Stomach (tissue), 9 donors: Measurements from ENCODE around the gene ING1. TPM values are rescaled to one million over a fixed set of nuclear protein-coding genes. Genes with fewer than 3 reads are reported as not detected.
"Not testable (repeated sequence)": the region's sequence is repeated elsewhere in the genome, so short reads cannot be mapped to it uniquely, and the experiment has no call there.

Source experiments
- DNase-seq, 2 donors: peaks; one replicate each; pipeline versions ENCODE4 v3.0.0 to v3.0.0-alpha.2; 2013 to 2019
- H3K27ac ChIP-seq, 5 donors: fragments of 200-600 bp in 4 of 5; sonication (generic) in 4 of 5; one replicate each; pipeline ENCODE4 v1.5.1; 2013 to 2019; ENCODE audit warnings: mild to moderate bottlenecking in 1 of 5, moderate library complexity in 1 of 5
- H3K27me3 ChIP-seq, 3 donors: fragments of 200-600 bp; sonication (generic); one replicate each; pipeline ENCODE4 v1.5.1; 2017 to 2019; ENCODE audit warnings: mixed run types in 1 of 3
- H3K36me3 ChIP-seq, 4 donors: fragments of 200-600 bp; sonication (generic); 1 replicate in 3 of 4; 2 replicates in 1 of 4; pipeline ENCODE4 v1.5.1; 2016 to 2019
- H3K4me1 ChIP-seq, 4 donors: fragments of 200-600 bp; sonication (generic); one replicate each; pipeline ENCODE4 v1.5.1; 2016 to 2019
- H3K4me3 ChIP-seq, 4 donors: fragments of 200-600 bp; sonication (generic) in 3 of 4; one replicate each; pipeline ENCODE4 v1.5.1; 2016 to 2019; ENCODE audit warnings: mild to moderate bottlenecking in 1 of 4
- H3K9me3 ChIP-seq, 4 donors: fragments of 200-600 bp; sonication (generic); one replicate each; pipeline ENCODE4 v1.5.1; 2016 to 2019
- EP300 ChIP-seq: sonication (generic); formaldehyde crosslinking; IDR thresholded peaks from one replicate; pipeline ENCODE4 v1.6.1; 2017; ENCODE audit warnings: antibody characterized with exemption
- POLR2A ChIP-seq, 4 donors: fragments of 450-650 bp; IDR thresholded peaks; one replicate each; pipeline ENCODE4 v1.6.1; 2016; ENCODE audit warnings: antibody characterized with exemption in 4 of 4, control low read depth in 2 of 4, mild to moderate bottlenecking in 1 of 4, moderate library complexity in 1 of 4
- POLR2AphosphoS5 ChIP-seq, 3 donors: sonication (generic); formaldehyde crosslinking; IDR thresholded peaks; one replicate each; pipeline ENCODE4 v1.6.1; 2016; ENCODE audit warnings: antibody characterized with exemption in 3 of 3
- WGBS, 5 donors: extraction: QIAGEN DNeasy Blood & Tissue Kit in 3 of 5; methylation state at CpG; one replicate each; pipeline versions ENCODE4 v1.1.5 to v1.1.7; 2013 to 2018; 5-methylcytosine and 5-hydroxymethylcytosine counted together
- intact Hi-C: fragments of 100-400 bp; cut with DNase I; formaldehyde crosslinking; loops from one replicate; pipeline ENCODE4 v1.15.1; 2023; ENCODE audit warnings: low total_unique reads
- polyA plus RNA-seq, 3 donors: library from polyadenylated mRNA; stranded (reverse); fragments of 200-250 nt; gene quantifications; one replicate each; pipeline ENCODE4 v1.2.3, GENCODE V29; 2013
- total RNA-seq, 5 donors: library from RNA; depleted of rRNA; stranded (reverse); fragments of >200 nt; gene quantifications; one replicate each; pipeline versions ENCODE4 v1.1.0 to v1.2.3, GENCODE V29; 2014 to 2016
- TF ChIP-seq, protein P1 (sequence below), 7 experiments: fragments of 450-650 bp in 4 of 7; fragments of 200-600 bp in 3 of 7; sonication (generic) in 3 of 7; IDR thresholded peaks; one replicate each; pipeline ENCODE4 v1.5.1; 2016 to 2019; ENCODE audit warnings: antibody characterized with exemption in 7 of 7, control low read depth in 2 of 7, mild to moderate bottlenecking in 1 of 7
- donor health status: healthy with polysubstance abuse.
- donor health status: Bipolar disorder and iron deficiency.
- donor health status: healthy.

The ING1 gene
- total and polyA plus RNA-seq, 8 donors, result 6.4 to 88.9 (median 8.5) TPM

DNA sequence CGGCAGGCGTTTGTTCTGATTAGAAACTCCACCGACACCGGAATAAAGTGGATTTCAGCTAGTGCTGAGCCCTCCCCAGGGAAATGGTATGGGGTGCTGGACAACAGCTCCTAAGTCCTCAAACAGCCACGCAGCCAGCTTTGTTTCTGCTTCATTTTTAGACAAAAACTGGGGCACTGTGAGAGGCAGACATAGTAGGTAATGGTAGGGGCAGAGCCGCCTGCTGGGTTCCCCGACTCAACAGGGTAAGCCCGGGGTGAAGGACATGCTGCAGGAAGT is 47.3 kb upstream of the ING1 start:
- no peaks in the 10 kb centered on the region for H3K4me1 ChIP-seq
- peaks cover 43 to 100% (median 94%) of the 10 kb centered on the region in 4 donors for H3K36me3 ChIP-seq
- peak overlapping the region in 2 of 5 donors; percentile 57 to 68 for H3K27ac ChIP-seq

DNA sequence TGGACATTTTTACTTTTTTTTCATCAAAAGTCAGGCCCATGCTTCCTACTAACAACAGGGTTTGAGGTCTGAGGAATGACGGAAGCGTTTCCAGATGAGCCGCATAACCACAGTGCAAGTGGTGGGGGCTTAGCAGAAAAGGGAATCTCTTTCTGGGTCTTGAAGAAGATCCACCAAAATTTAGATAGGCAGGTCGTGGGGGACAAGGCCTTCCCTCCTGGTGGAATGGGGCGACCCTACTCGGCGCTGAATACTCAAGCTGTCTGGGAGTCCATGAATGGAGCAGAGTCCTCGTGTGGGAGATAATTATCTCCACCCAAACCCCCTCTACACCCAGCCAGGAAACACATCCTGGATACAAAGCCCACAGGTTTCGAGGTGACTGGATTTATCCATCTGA is 44.5 kb upstream of the ING1 start:
- DNase-seq, result no peak
- intact Hi-C loops, result no loop called here
- TF ChIP-seq, protein P1, sequence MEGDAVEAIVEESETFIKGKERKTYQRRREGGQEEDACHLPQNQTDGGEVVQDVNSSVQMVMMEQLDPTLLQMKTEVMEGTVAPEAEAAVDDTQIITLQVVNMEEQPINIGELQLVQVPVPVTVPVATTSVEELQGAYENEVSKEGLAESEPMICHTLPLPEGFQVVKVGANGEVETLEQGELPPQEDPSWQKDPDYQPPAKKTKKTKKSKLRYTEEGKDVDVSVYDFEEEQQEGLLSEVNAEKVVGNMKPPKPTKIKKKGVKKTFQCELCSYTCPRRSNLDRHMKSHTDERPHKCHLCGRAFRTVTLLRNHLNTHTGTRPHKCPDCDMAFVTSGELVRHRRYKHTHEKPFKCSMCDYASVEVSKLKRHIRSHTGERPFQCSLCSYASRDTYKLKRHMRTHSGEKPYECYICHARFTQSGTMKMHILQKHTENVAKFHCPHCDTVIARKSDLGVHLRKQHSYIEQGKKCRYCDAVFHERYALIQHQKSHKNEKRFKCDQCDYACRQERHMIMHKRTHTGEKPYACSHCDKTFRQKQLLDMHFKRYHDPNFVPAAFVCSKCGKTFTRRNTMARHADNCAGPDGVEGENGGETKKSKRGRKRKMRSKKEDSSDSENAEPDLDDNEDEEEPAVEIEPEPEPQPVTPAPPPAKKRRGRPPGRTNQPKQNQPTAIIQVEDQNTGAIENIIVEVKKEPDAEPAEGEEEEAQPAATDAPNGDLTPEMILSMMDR (IDR thresholded peaks at IDR 0.05), result no peak
- TF ChIP-seq POLR2A (IDR thresholded peaks at IDR 0.05), result no peak
- TF ChIP-seq EP300, result no peak
- TF ChIP-seq POLR2AphosphoS5 (IDR thresholded peaks at IDR 0.05), result no peak
- Histone ChIP-seq H3K27me3 (no peaks in the 10 kb centered on the region), H3K4me1 (no peaks in the 10 kb centered on the region), H3K9me3 (peaks cover 0 to 6% (median 0%) of the 10 kb centered on the region in 4 donors), H3K27ac (no peak overlapping the region), H3K36me3 (peaks cover 34 to 77% (median 66%) of the 10 kb centered on the region in 4 donors), H3K4me3 (no peak overlapping the region)
- WGBS, 5 donors, result 85 to 95% (median 92%) methylated on average over 9 of the region's 9 CpGs

More for the DNA sequence above, 47.3 kb upstream of the ING1 start:
- Histone ChIP-seq H3K9me3 (peaks cover 0 to 6% (median 0%) of the 10 kb centered on the region in 4 donors), H3K4me3 (no peak overlapping the region), H3K27me3 (no peaks in the 10 kb centered on the region)
- intact Hi-C loops, result no loop called here
- WGBS, 5 donors, result 88 to 96% (median 94%) methylated on average over 7 to 8 of the region's 8 CpGs
- TF ChIP-seq EP300, result no peak
- no peak for TF ChIP-seq POLR2AphosphoS5 (IDR thresholded peaks at IDR 0.05)
- TF ChIP-seq, protein P1 (IDR thresholded peaks at IDR 0.05), result no peak
- TF ChIP-seq POLR2A (IDR thresholded peaks at IDR 0.05), result no peak
- DNase-seq, result no peak

DNA sequence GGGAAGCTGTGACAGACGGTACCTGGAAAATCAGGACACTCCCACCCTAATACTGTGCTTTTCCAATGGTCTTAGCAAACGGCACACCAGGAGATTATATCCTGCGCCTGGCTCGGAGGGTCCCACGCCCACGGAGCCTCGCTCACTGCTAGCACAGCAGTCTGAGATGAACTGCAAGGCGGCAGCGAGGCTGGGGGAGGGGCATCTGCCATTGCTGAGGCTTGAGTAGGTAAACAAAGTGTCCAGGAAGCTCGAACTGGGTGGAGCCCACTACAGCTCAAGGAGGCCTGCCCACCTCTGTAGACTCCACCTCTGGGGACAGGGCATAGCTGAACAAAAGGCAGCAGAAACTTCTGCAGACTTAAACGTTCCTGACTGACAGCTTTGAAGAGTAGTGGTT is 43.7 kb upstream of the ING1 start:
- H3K4me3 ChIP-seq, H3K27ac ChIP-seq, intact Hi-C loops, DNase-seq, H3K4me1 ChIP-seq, H3K27me3 ChIP-seq, H3K9me3 ChIP-seq: not testable (repeated sequence)
- WGBS, 5 donors, result 94 to 100% (median 97%) methylated on average over 3 to 11 of the region's 11 CpGs
- peaks cover 34 to 74% (median 60%) of the 10 kb centered on the region in 4 donors for H3K36me3 ChIP-seq

DNA sequence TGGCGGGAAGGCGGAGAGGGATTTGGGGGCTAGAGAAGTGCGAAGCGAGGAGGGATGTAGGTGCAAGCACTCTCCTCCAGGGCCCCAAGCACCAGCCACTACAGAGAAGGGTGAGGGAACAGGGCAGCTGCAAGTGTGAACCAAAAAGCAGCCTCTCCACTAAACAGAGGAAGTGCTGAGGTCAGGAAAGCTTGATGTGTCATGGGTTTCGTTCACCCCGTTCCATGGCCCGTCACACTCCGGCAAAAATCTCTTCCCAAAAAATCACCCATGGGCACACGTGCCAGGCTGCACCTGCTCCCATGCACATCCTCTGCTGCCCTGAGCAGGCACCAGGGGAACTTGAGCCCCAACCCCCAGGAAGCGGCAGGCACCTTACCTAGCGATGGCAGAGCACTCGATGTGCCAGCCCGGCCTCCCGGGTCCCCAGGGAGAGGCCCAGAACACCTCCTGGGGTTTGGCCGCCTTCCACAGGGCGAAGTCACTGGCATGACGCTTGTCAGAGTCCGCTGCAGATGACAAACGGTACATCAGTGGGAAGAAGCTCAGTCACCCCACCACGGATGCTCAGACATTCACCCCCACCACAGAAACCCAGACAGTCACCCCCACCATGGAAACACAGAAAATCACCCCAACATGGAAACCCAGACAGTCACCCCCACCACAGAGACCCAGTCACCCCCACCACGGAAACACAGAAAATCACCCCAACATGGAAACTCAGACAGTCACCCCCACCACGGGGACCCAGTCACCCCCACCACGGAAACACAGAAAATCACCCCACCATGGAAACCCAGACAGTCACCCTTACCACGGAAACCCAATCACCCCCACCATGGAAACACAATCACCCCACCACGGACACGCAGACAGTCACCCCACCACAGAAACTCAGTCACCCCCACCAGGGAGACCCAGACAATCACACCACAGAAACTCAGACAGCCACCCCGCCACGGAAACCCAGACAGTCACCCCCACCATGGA is 36.6 kb upstream of the ING1 start:
- Histone ChIP-seq H3K4me1 (peaks cover 0 to 5% (median 0%) of the 10 kb centered on the region in 4 donors), H3K27ac (no peak overlapping the region), H3K4me3 (no peak overlapping the region), H3K9me3 (no peaks in the 10 kb centered on the region), H3K27me3 (no peaks in the 10 kb centered on the region), H3K36me3 (peaks cover 24 to 67% (median 61%) of the 10 kb centered on the region in 4 donors)
- intact Hi-C loops, result no loop called here
- DNase-seq, result no peak
- WGBS, 5 donors, result 89 to 94% (median 90%) methylated on average over 23 to 28 of the region's 28 CpGs
- TF ChIP-seq, protein P1 (IDR thresholded peaks at IDR 0.05), result no peak
- TF ChIP-seq POLR2A (IDR thresholded peaks at IDR 0.05), result no peak
- TF ChIP-seq POLR2AphosphoS5 (IDR thresholded peaks at IDR 0.05), result no peak
- TF ChIP-seq EP300, result no peak
